Prostate gland (tissue), 2 donors: ENCODE measurements around the gene CDHR2. TPM values are rescaled to one million over a fixed set of nuclear protein-coding genes. Genes with fewer than 3 reads are reported as not detected.

ENCODE experiments used
- DNase-seq: peaks from one replicate; pipeline ENCODE4 v3.0.0-alpha.2; 2019; ENCODE audit warnings: low spot score
- H3K27ac ChIP-seq, 2 donors: fragments of 200-600 bp; sonication (generic); 2 replicates each; pipeline ENCODE4 v1.5.1; 2017 to 2019
- H3K27me3 ChIP-seq: fragments of 200-600 bp; sonication (generic); replicated peaks from 2 replicates; pipeline ENCODE4 v1.5.1; 2019; ENCODE audit not compliant: insufficient read depth
- H3K36me3 ChIP-seq, 2 donors: fragments of 200-600 bp; sonication (generic); 1 replicate in 1 of 2; 2 replicates in 1 of 2; pipeline versions ENCODE4 v1.5.1 to v1.8.1; 2017 to 2019
- H3K4me1 ChIP-seq: fragments of 200-600 bp; sonication (generic); replicated peaks from 2 replicates; pipeline ENCODE4 v1.5.1; 2019
- H3K4me3 ChIP-seq, 2 donors: fragments of 200-600 bp; sonication (generic); 2 replicates each; pipeline ENCODE4 v1.5.1; 2017 to 2019
- H3K9me3 ChIP-seq: fragments of 200-600 bp; sonication (generic); 2 replicates; pipeline ENCODE4 v1.5.1; 2017
- POLR2A ChIP-seq: fragments of 450-650 bp; IDR thresholded peaks from one replicate; pipeline ENCODE4 v1.6.1; 2016; ENCODE audit warnings: antibody characterized with exemption, mild to moderate bottlenecking
- POLR2AphosphoS5 ChIP-seq: sonication (generic); formaldehyde crosslinking; IDR thresholded peaks from one replicate; pipeline ENCODE4 v1.6.1; 2017; ENCODE audit warnings: antibody characterized with exemption
- WGBS: methylation state at CpG from one replicate; pipeline ENCODE4 v1.1.5; 2018; 5-methylcytosine and 5-hydroxymethylcytosine counted together
- intact Hi-C: fragments of 100-400 bp; cut with DNase I; formaldehyde crosslinking; loops from one replicate; pipeline ENCODE4 v1.14.2; 2022
- total RNA-seq, 2 donors: library from RNA; depleted of rRNA; stranded (reverse); fragments of >200 nt; gene quantifications; one replicate each; pipeline ENCODE4 v1.1.0, GENCODE V29; 2016
- TF ChIP-seq, protein P1 (sequence below), 4 experiments: fragments of 200-600 bp in 2 of 4; fragments of 450-650 bp in 2 of 4; sonication (generic) in 2 of 4; IDR thresholded peaks; 1 replicate in 3 of 4; 2 replicates in 1 of 4; pipeline ENCODE4 v1.5.1; 2016 to 2019; ENCODE audit warnings: antibody characterized with exemption in 4 of 4, mild to moderate bottlenecking in 2 of 4, moderate library complexity in 2 of 4

CDHR2 gene
- total RNA-seq, 2 donors from 2014 or later = 1.1 TPM; not detected in 1

DNA sequence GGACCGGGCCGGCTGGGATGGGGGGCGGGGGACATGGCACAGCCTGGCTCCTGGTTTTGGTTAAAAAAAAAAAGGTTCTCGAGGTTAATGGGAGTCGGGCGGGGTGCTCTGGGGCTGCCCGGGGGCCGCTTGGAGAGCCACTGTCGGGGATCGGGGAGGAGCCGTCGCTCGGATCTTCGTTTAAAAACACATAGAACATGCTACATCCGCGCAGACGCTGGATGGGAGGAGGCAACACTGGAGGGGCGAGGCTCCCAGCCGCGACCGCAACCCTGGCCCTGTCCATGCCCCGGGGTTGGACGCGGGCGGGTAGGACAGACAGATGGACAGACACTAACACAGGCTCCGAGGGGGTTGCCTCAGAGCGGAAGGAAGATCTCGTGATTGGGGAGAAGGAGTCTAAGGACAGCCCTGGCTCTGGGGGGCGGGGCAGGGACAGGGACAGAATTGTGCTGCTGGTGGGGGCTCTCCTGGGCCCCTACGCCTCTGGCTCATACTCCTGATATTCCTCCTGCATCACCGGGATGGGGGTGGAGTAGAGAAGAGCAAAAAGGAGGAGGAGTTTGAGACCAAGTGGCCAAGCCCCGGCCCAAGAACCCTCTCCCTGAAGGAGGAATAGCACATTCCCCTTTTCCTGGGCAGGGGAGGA is 71.3 kb downstream of the CDHR2 start:
- DNase-seq = no peak
- intact Hi-C loops = no loop called here
- no peak overlapping the region for H3K27ac ChIP-seq
- H3K4me1 ChIP-seq = no peaks in the 10 kb centered on the region
- 7% methylated on average over 32 of the region's 32 CpGs for WGBS
- H3K36me3 ChIP-seq = no peaks in the 10 kb centered on the region
- TF ChIP-seq POLR2A = no peak
- TF ChIP-seq, protein P1, sequence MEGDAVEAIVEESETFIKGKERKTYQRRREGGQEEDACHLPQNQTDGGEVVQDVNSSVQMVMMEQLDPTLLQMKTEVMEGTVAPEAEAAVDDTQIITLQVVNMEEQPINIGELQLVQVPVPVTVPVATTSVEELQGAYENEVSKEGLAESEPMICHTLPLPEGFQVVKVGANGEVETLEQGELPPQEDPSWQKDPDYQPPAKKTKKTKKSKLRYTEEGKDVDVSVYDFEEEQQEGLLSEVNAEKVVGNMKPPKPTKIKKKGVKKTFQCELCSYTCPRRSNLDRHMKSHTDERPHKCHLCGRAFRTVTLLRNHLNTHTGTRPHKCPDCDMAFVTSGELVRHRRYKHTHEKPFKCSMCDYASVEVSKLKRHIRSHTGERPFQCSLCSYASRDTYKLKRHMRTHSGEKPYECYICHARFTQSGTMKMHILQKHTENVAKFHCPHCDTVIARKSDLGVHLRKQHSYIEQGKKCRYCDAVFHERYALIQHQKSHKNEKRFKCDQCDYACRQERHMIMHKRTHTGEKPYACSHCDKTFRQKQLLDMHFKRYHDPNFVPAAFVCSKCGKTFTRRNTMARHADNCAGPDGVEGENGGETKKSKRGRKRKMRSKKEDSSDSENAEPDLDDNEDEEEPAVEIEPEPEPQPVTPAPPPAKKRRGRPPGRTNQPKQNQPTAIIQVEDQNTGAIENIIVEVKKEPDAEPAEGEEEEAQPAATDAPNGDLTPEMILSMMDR (IDR thresholded peaks at IDR 0.05) = no peak
- peaks cover 28% of the 10 kb centered on the region for H3K27me3 ChIP-seq
- H3K4me3 ChIP-seq = no peak overlapping the region
- H3K9me3 ChIP-seq = no peaks in the 10 kb centered on the region

DNA sequence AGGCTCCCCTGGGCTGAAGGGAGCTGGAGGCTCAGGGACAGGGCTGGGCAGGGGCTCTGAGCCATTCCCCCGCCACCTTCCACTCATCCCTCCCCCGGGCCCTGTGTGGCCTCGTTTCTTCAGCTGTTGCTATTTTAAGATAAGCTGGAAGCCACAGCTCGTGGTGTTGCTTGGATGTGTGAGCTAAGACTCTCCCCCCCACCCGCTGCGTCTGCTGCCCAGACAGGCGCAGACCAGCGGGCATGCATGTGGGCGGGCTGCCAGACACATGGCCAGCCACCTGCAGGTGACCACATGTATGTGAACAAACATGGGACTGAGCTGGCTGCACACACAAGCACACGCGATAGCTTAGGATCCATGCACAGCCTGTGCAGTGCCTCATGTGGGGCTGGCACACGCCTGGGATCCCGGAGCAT is 72.5 kb downstream of the CDHR2 start:
- Histone ChIP-seq H3K4me1 (no peaks in the 10 kb centered on the region), H3K27me3 (peaks cover 28% of the 10 kb centered on the region), H3K9me3 (no peaks in the 10 kb centered on the region), H3K4me3 (no peak overlapping the region), H3K27ac (no peak overlapping the region), H3K36me3 (no peaks in the 10 kb centered on the region)
- intact Hi-C loops = no loop called here
- WGBS = 58% methylated on average over 13 of the region's 13 CpGs
- TF ChIP-seq POLR2A = no peak
- TF ChIP-seq, protein P1 (IDR thresholded peaks at IDR 0.05) = no peak
- TF ChIP-seq POLR2AphosphoS5 = no peak
- DNase-seq = no peak

DNA sequence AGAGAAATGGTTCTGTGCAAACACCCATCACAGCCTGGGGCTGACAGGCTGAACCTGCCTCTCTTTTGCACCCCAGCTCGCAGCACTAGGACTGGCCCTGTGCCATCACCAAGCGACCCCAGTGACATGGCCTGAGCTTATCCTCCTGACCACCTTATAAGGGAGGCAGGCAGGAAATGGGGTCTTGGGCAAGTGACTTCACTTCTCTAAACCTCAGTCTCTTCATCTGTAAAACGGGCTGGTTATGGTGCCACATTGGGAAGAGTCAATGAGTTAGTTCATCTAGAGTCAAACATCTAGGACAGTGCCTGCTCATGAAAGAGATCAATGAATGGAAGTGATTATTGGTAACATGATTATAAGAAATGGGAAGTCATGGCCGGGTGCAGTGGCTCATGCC is 75.0 kb downstream of the CDHR2 start:
- H3K27me3 ChIP-seq = peaks cover 38% of the 10 kb centered on the region
- 64% methylated on average over 4 of the region's 4 CpGs for WGBS
- H3K36me3 ChIP-seq = no peaks in the 10 kb centered on the region
- intact Hi-C loops = no loop called here
- H3K9me3 ChIP-seq = no peaks in the 10 kb centered on the region
- DNase-seq = no peak
- H3K27ac ChIP-seq = no peak overlapping the region
- H3K4me3 ChIP-seq = no peak overlapping the region
- no peak for TF ChIP-seq POLR2AphosphoS5
- TF ChIP-seq POLR2A = no peak
- TF ChIP-seq, protein P1 (IDR thresholded peaks at IDR 0.05) = no peak
- H3K4me1 ChIP-seq = no peaks in the 10 kb centered on the region

DNA sequence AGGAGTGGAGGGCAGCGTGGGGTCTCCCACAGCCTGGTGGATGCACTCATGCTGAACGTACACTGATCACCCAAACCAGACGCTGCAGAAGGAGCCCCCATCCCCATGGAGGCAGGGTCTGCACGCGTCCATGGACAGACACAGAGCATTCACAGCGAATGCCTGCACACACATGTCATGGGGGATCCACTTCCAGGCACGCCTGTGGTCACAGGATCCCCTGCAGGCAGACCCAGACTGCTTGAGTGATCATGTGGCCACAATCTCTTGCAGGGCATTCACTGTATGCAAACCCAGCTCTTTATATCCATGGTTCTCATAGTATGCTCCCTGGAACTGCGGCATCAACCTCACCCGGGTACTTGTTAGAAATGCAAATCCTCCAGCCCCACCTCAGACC is 75.8 kb downstream of the CDHR2 start:
- intact Hi-C loops = no loop called here
- no peaks in the 10 kb centered on the region for H3K36me3 ChIP-seq
- no peak for TF ChIP-seq POLR2AphosphoS5
- TF ChIP-seq POLR2A = no peak
- TF ChIP-seq, protein P1 (IDR thresholded peaks at IDR 0.05) = no peak
- peaks cover 36% of the 10 kb centered on the region for H3K27me3 ChIP-seq
- H3K4me3 ChIP-seq = no peak overlapping the region
- WGBS = 57% methylated on average over 9 of the region's 9 CpGs
- H3K9me3 ChIP-seq = no peaks in the 10 kb centered on the region
- H3K4me1 ChIP-seq = no peaks in the 10 kb centered on the region
- DNase-seq = no peak
- no peak overlapping the region for H3K27ac ChIP-seq

DNA sequence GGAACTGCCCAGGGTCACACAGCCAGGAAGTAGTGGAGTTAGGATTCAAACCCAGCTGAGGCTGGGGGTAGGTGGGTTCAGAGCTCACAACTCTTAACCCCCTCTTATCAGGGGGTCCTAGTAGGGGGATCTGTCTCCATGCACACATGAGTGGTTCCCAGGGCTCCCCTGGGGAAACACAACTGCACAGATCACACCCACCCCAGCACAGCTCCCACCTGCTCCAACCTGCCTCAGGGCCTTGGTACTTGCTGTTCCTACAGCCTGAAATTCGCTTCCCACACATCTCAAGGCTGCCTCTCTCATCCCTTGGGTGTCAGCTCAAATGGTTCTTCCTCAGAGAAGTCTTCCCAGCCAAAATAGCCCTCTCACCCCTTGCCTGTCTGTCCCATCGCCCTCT is 76.4 kb downstream of the CDHR2 start:
- intact Hi-C loops = no loop called here
- Histone ChIP-seq H3K4me1 (no peaks in the 10 kb centered on the region), H3K27ac (no peak overlapping the region), H3K27me3 (peaks cover 33% of the 10 kb centered on the region), H3K4me3 (no peak overlapping the region), H3K36me3 (no peaks in the 10 kb centered on the region), H3K9me3 (no peaks in the 10 kb centered on the region)
- DNase-seq = no peak
- 81% methylated on average over 2 of the region's 2 CpGs for WGBS
- TF ChIP-seq POLR2AphosphoS5 = no peak
- TF ChIP-seq POLR2A = no peak
- TF ChIP-seq, protein P1 (IDR thresholded peaks at IDR 0.05) = no peak
